K562 (cell line): ENCODE data around the gene LRRC26.

Experiments
- ARID2 ChIP-seq: fragments of 450-650 bp; IDR thresholded peaks from 2 replicates; pipeline ENCODE4 v1.6.1; 2017; ENCODE audit warnings: antibody characterized with exemption, mild to moderate bottlenecking
- BDP1 ChIP-seq: IDR thresholded peaks from 3 replicates; pipeline ENCODE4 v1.6.1; 2011; ENCODE audit not compliant: insufficient read length, insufficient read depth
- CBX1 ChIP-seq: sonication (generic); IDR thresholded peaks from 2 replicates; pipeline ENCODE4 v1.6.1; 2016; ENCODE audit warnings: antibody characterized with exemption, low read depth, mild to moderate bottlenecking
- EZH2 ChIP-seq: IDR thresholded peaks from 2 replicates; pipeline ENCODE4 v1.6.1; 2012; ENCODE audit warnings: low read depth, mild to moderate bottlenecking, inconsistent platforms, low read length, borderline replicate concordance
- KDM4B ChIP-seq, 2 experiments: fragments of 450-650 bp in 1 of 2; sonication (generic) in 1 of 2; IDR thresholded peaks; 2 replicates each; pipeline ENCODE4 v1.6.1; 2016 to 2017; ENCODE audit warnings: borderline replicate concordance in 2 of 2, antibody characterized with exemption in 1 of 2, low read depth in 1 of 2, mild to moderate bottlenecking in 1 of 2
- MAFK ChIP-seq: IDR thresholded peaks from 2 replicates; pipeline ENCODE4 v1.6.1; 2011; ENCODE audit warnings: low read length, improper control_type of control experiment
- POLR2AphosphoS5 ChIP-seq: IDR thresholded peaks from 2 replicates; pipeline ENCODE4 v1.6.1; 2011; ENCODE audit warnings: mild to moderate bottlenecking, low read depth, low read length, moderate library complexity; ENCODE audit not compliant: control insufficient read depth, insufficient read depth
- POLR3A ChIP-seq: IDR thresholded peaks from 2 replicates; pipeline ENCODE4 v1.6.1; 2011; ENCODE audit warnings: borderline replicate concordance, mild to moderate bottlenecking, moderate library complexity; ENCODE audit not compliant: insufficient read length, insufficient read depth; ENCODE audit errors: extremely low read depth
- PYGO2 ChIP-seq: fragments of 450-650 bp; IDR thresholded peaks from 2 replicates; pipeline ENCODE4 v1.6.1; 2016; ENCODE audit warnings: mild to moderate bottlenecking, missing genetic modification characterization, moderate library complexity, missing compliant biosample characterization
- RAD51 ChIP-seq: fragments of 450-650 bp; IDR thresholded peaks from 2 replicates; pipeline ENCODE4 v1.7.1; 2016; ENCODE audit warnings: low read depth, mild to moderate bottlenecking, borderline replicate concordance
- STAT5A ChIP-seq: IDR thresholded peaks from 2 replicates; pipeline ENCODE4 v1.6.1; 2012; ENCODE audit warnings: low read length, inconsistent platforms, borderline replicate concordance
- TAF15 ChIP-seq: fragments of 200-400 bp; formaldehyde crosslinking; IDR thresholded peaks from 2 replicates; pipeline ENCODE4 v1.6.1; 2017; ENCODE audit warnings: mild to moderate bottlenecking, low read depth, low read length, moderate library complexity
- TBP ChIP-seq: optimal IDR thresholded peaks from 2 replicates; pipeline ENCODE3; 2011; ENCODE audit warnings: low read depth, low read length, improper control_type of control experiment
- TF ChIP-seq, protein P1 (sequence below), 3 experiments: IDR thresholded peaks in 2 of 3; conservative IDR thresholded peaks in 1 of 3; 2 replicates each; pipeline ENCODE4 v1.5.1; 2011 to 2012; ENCODE audit warnings: low read length in 3 of 3, mild to moderate bottlenecking in 3 of 3, control low read depth in 2 of 3, improper control_type of control experiment in 1 of 3, inconsistent platforms in 1 of 3, low read depth in 1 of 3, mixed read lengths in 1 of 3, moderate library complexity in 1 of 3; ENCODE audit not compliant: insufficient read depth in 2 of 3

DNA sequence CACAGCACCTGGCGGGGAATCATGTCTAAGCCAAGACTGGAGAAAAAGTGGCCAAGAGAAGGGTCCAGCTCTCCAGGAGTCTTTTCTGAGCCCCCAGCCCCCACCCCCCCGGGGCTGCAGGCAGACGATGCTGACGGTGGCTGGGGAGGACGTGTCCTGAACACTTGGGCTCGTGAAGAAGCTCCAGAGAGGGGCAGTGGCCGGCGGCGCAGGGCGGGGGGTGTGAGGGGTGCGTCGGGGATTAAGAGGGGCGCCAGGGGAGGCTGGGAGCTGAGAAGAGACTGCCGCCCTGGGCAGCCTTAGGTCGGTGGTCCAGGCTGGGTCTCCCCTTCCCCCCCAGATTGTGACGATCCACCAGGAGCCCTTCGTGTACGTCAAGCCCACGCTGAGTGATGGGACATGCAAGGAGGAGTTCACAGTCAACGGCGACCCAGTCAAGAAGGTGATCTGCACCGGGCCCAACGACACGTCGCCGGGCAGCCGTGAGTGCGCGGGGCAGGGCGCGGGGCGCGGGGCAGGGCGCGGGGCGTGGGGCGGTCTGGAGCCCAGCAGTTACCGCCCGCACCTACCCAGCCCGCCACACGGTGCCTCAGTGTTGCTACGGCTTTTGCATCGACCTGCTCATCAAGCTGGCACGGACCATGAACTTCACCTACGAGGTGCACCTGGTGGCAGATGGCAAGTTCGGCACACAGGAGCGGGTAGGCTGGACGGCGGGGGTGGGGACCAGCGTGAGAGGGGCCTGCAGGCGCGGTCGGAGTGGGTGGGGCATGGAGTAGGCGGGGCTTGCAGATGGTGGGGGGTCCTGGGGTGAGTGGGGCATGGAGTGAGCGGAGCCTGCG is 8.9 kb downstream of the LRRC26 start:
- TF ChIP-seq POLR2AphosphoS5 (no peak), RAD51 (no peak), POLR3A (no peak), ARID2 (no peak), BDP1 (no peak), KDM4B (IDR thresholded peaks at IDR 0.05; ENCODE audit: borderline replicate concordance in 2 of 2, low read depth in 1 of 2) (no peak), STAT5A (no peak), TBP (no peak), MAFK (no peak), CBX1 (no peak), PYGO2 (tag) (no peak), EZH2 (no peak), TAF15 (no peak)
- TF ChIP-seq, protein P1, sequence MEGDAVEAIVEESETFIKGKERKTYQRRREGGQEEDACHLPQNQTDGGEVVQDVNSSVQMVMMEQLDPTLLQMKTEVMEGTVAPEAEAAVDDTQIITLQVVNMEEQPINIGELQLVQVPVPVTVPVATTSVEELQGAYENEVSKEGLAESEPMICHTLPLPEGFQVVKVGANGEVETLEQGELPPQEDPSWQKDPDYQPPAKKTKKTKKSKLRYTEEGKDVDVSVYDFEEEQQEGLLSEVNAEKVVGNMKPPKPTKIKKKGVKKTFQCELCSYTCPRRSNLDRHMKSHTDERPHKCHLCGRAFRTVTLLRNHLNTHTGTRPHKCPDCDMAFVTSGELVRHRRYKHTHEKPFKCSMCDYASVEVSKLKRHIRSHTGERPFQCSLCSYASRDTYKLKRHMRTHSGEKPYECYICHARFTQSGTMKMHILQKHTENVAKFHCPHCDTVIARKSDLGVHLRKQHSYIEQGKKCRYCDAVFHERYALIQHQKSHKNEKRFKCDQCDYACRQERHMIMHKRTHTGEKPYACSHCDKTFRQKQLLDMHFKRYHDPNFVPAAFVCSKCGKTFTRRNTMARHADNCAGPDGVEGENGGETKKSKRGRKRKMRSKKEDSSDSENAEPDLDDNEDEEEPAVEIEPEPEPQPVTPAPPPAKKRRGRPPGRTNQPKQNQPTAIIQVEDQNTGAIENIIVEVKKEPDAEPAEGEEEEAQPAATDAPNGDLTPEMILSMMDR (IDR thresholded peaks at IDR 0.05 in 2 of 3, conservative IDR thresholded peaks at IDR 0.05 in 1 of 3; ENCODE audit: insufficient read depth in 2 of 3, low read depth in 1 of 3, low read length in 3 of 3), result no peak
